H1 (cell line): ENCODE data around the gene CDYL. TPM values are rescaled to one million over a fixed set of nuclear protein-coding genes. Genes with fewer than 3 reads are reported as not detected.

Experiments used
- BRCA1 ChIP-seq: IDR thresholded peaks from 2 replicates; pipeline ENCODE4 v1.6.1; 2012; ENCODE audit warnings: low read depth, low read length, improper control_type of control experiment
- EP300 ChIP-seq, 2 experiments: IDR thresholded peaks; 1 replicate in 1 of 2; 2 replicates in 1 of 2; pipeline ENCODE4 v1.6.1; 2011 to 2012; ENCODE audit warnings: low read depth in 2 of 2, low read length in 2 of 2, mild to moderate bottlenecking in 2 of 2, borderline replicate concordance in 1 of 2, inconsistent platforms in 1 of 2, moderate library complexity in 1 of 2
- KDM1A ChIP-seq: fragments of 200-600, 300-600 bp; sonication (generic); IDR thresholded peaks from 2 replicates; pipeline ENCODE4 v1.7.1; 2016; ENCODE audit warnings: mild to moderate bottlenecking, low read length, borderline replicate concordance
- RFX5 ChIP-seq: IDR thresholded peaks from 2 replicates; pipeline ENCODE4 v1.6.1; 2011; ENCODE audit warnings: low read depth, low read length, improper control_type of control experiment, borderline replicate concordance
- TAF7 ChIP-seq: optimal IDR thresholded peaks from 2 replicates; pipeline ENCODE3; 2011; ENCODE audit warnings: low read depth, mild to moderate bottlenecking, inconsistent platforms, low read length, moderate library complexity, borderline replicate concordance
- TCF12 ChIP-seq: IDR thresholded peaks from 2 replicates; pipeline ENCODE4 v1.6.1; 2011; ENCODE audit warnings: low read depth, mild to moderate bottlenecking, low read length
- USF2 ChIP-seq: IDR thresholded peaks from 2 replicates; pipeline ENCODE4 v1.6.1; 2011; ENCODE audit warnings: low read length, improper control_type of control experiment
- polyA plus RNA-seq, 7 experiments: library from polyadenylated mRNA; depleted of rRNA in 3 of 7; stranded (reverse) in 5 of 7; unstranded in 2 of 7; fragments of >200 nt in 5 of 7; fragments of 200-250 nt in 2 of 7; gene quantifications; 1 replicate in 5 of 7; 2 replicates in 1 of 7; 4 replicates in 1 of 7; pipeline versions ENCODE4 v1.2.1 to v1.2.3, GENCODE V29; 2011 to 2013; ENCODE audit warnings: missing spikeins in 2 of 7, mixed read lengths in 2 of 7
- total RNA-seq: library from RNA; stranded (reverse); fragmentation: NEBNext Ultra II Directional; extraction: Animal tissue kit (Norgen Biotek cat#: 25700); gene quantifications from 2 replicates; pipeline ENCODE4 v1.2.1, GENCODE V29; 2021
- TF ChIP-seq, protein P1 (sequence below): IDR thresholded peaks from 2 replicates; pipeline ENCODE4 v1.6.1; 2011; ENCODE audit warnings: low read depth, mild to moderate bottlenecking, low read length; ENCODE audit not compliant: insufficient read depth

Gene CDYL
- total and polyA plus RNA-seq, 2 of the 8 experiments (the other 6 are each of a cell fraction or from before 2014, with no cell fraction given), result 56.4 to 119 TPM

DNA sequence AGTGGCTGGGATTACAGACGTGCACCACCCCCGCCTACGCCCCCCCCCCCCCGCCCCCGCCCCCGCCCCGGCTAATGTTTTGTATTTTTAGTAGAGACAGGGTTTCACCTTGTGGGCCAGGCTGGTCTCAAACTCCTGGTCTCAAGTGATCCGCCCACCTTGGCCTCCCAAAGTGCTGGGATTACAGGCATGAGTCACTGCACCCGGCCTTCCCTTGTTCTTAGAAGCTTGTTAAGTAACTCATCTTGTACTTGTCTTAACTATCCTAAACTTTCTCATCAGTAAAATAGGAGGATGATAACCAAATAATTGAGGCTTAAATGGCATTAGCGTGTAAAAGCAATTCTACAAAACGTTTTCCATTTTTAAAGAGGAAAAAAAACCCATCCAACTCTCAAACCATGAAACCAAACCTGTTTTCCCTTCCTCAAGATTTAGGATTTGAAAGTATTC lies 4.2 kb downstream of the CDYL start (continued):
- TF ChIP-seq, protein P1, sequence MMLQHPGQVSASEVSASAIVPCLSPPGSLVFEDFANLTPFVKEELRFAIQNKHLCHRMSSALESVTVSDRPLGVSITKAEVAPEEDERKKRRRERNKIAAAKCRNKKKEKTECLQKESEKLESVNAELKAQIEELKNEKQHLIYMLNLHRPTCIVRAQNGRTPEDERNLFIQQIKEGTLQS, result no peak
- TF ChIP-seq USF2 (no peak), TAF7 (no peak), TCF12 (no peak), RFX5 (no peak), EP300 (IDR thresholded peaks at IDR 0.05; ENCODE audit: borderline replicate concordance in 1 of 2, low read depth in 2 of 2, low read length in 2 of 2) (no peak), KDM1A (no peak), BRCA1 (no peak)
